ENCODE measurements around the gene CLCN1.

CLCN1 gene

GRCh38 chr7:143372070-143372469 lies 56.2 kb downstream of the CLCN1 start:
- peaks cover 56% of the 10 kb centered on the region for H3K4me1 Mint-ChIP-seq (ENCODE audit: low read depth)
- peak overlapping the region; percentile 53 for H3K27ac Mint-ChIP-seq
- no peak overlapping the region for H3K4me3 Mint-ChIP-seq
- no peaks in the 10 kb centered on the region for H3K36me3 Mint-ChIP-seq (ENCODE audit: low read depth)
- intact Hi-C loops (cut with micrococcal nuclease) = loop anchor here (5.0 kb wide), 1 partner anchor 60 kb away; no protein-coding TSS in a partner anchor
- H3K9me3 Mint-ChIP-seq = no peaks in the 10 kb centered on the region
- H3K27me3 Mint-ChIP-seq = no peaks in the 10 kb centered on the region

- intact Hi-C loops (cut with micrococcal nuclease) = loop anchor here (5.0 kb wide), 1 partner anchor 61 kb away; no protein-coding TSS in a partner anchor
- no peaks in the 10 kb centered on the region for H3K36me3 Mint-ChIP-seq (ENCODE audit: low read depth)
- no peak overlapping the region for H3K4me3 Mint-ChIP-seq
- no peaks in the 10 kb centered on the region for H3K27me3 Mint-ChIP-seq
- H3K9me3 Mint-ChIP-seq = no peaks in the 10 kb centered on the region
- peaks cover 60% of the 10 kb centered on the region for H3K4me1 Mint-ChIP-seq (ENCODE audit: low read depth)
- H3K27ac Mint-ChIP-seq = peak overlapping the region; percentile 35
Measured at GRCh38 chr7:143373255-143373794, 57.4 kb downstream of the CLCN1 start.

GRCh38 chr7:143374561-143374960 lies 58.6 kb downstream of the CLCN1 start:
- H3K9me3 Mint-ChIP-seq = no peaks in the 10 kb centered on the region
- no peaks in the 10 kb centered on the region for H3K36me3 Mint-ChIP-seq (ENCODE audit: low read depth)
- no peaks in the 10 kb centered on the region for H3K27me3 Mint-ChIP-seq
- intact Hi-C loops (cut with micrococcal nuclease) = loop anchor here (5.0 kb wide), 1 partner anchor 62 kb away; no protein-coding TSS in a partner anchor
- H3K4me1 Mint-ChIP-seq (ENCODE audit: low read depth) = peaks cover 72% of the 10 kb centered on the region
- H3K27ac Mint-ChIP-seq = peak overlapping the region; percentile 39
- H3K4me3 Mint-ChIP-seq = peak overlapping the region; percentile 25

- H3K4me1 Mint-ChIP-seq (ENCODE audit: low read depth) = peaks cover 76% of the 10 kb centered on the region
- no peaks in the 10 kb centered on the region for H3K9me3 Mint-ChIP-seq
- H3K36me3 Mint-ChIP-seq (ENCODE audit: low read depth) = no peaks in the 10 kb centered on the region
- intact Hi-C loops (cut with micrococcal nuclease) = no loop called here
- H3K4me3 Mint-ChIP-seq = no peak overlapping the region
- H3K27ac Mint-ChIP-seq = peak overlapping the region; percentile 39
- H3K27me3 Mint-ChIP-seq = no peaks in the 10 kb centered on the region
Measured at GRCh38 chr7:143375298-143376034, 59.6 kb downstream of the CLCN1 start.

GRCh38 chr7:143376396-143376795 lies 60.5 kb downstream of the CLCN1 start:
- no peaks in the 10 kb centered on the region for H3K36me3 Mint-ChIP-seq (ENCODE audit: low read depth)
- no peak overlapping the region for H3K4me3 Mint-ChIP-seq
- H3K27me3 Mint-ChIP-seq = no peaks in the 10 kb centered on the region
- H3K4me1 Mint-ChIP-seq (ENCODE audit: low read depth) = peaks cover 76% of the 10 kb centered on the region
- intact Hi-C loops (cut with micrococcal nuclease) = no loop called here
- no peaks in the 10 kb centered on the region for H3K9me3 Mint-ChIP-seq
- H3K27ac Mint-ChIP-seq = peak overlapping the region; percentile 39

GRCh38 chr7:143379611-143380259 lies 63.8 kb downstream of the CLCN1 start:
- Mint-ChIP-seq H3K27me3 (no peaks in the 10 kb centered on the region), H3K4me3 (no peak overlapping the region), H3K36me3 (ENCODE audit: low read depth) (no peaks in the 10 kb centered on the region), H3K9me3 (no peaks in the 10 kb centered on the region), H3K4me1 (ENCODE audit: low read depth) (peaks cover 60% of the 10 kb centered on the region), H3K27ac (peak overlapping the region; percentile 93)
- intact Hi-C loops (cut with micrococcal nuclease) = loop anchor here (2.0 kb wide), 2 partner anchors 31 to 139 kb away; no protein-coding TSS in a partner anchor

- Mint-ChIP-seq H3K4me3 (no peak overlapping the region), H3K36me3 (ENCODE audit: low read depth) (no peaks in the 10 kb centered on the region), H3K9me3 (no peaks in the 10 kb centered on the region), H3K27me3 (no peaks in the 10 kb centered on the region), H3K4me1 (ENCODE audit: low read depth) (peaks cover 55% of the 10 kb centered on the region), H3K27ac (peak overlapping the region; percentile 93)
- intact Hi-C loops (cut with micrococcal nuclease) = loop anchor here (2.0 kb wide), 2 partner anchors 31 to 139 kb away; no protein-coding TSS in a partner anchor
Measured at GRCh38 chr7:143380260-143380645, 64.3 kb downstream of the CLCN1 start.

GRCh38 chr7:143380646-143381426 lies 64.9 kb downstream of the CLCN1 start, which contains the start of gene ZYX:
Gene ZYX, plus strand, starts transcription at chr7:143381345. Its CDS starts 227 bp downstream, at chr7:143381572.
- H3K27me3 Mint-ChIP-seq = no peaks in the 10 kb centered on the region
- peak within 1 kb of the TSS; percentile 93 for H3K27ac Mint-ChIP-seq
- no peak within 1 kb of the TSS for H3K4me3 Mint-ChIP-seq
- H3K36me3 Mint-ChIP-seq (ENCODE audit: low read depth) = no peaks in the 10 kb centered on the region
- peaks cover 49% of the 10 kb centered on the region for H3K4me1 Mint-ChIP-seq (ENCODE audit: low read depth)
- no peaks in the 10 kb centered on the region for H3K9me3 Mint-ChIP-seq
- intact Hi-C loops (cut with micrococcal nuclease) = loop anchor here (2.0 kb wide), 2 partner anchors 30 to 140 kb away; no protein-coding TSS in a partner anchor

GRCh38 chr7:143381427-143382125 lies 65.7 kb downstream of the CLCN1 start:
- H3K4me1 Mint-ChIP-seq (ENCODE audit: low read depth) = peaks cover 41% of the 10 kb centered on the region
- H3K27me3 Mint-ChIP-seq = no peaks in the 10 kb centered on the region
- intact Hi-C loops (cut with micrococcal nuclease) = loop anchor here (2.0 kb wide), 2 partner anchors 29 to 141 kb away; no protein-coding TSS in a partner anchor
- no peaks in the 10 kb centered on the region for H3K36me3 Mint-ChIP-seq (ENCODE audit: low read depth)
- peak overlapping the region; percentile 93 for H3K27ac Mint-ChIP-seq
- H3K4me3 Mint-ChIP-seq = no peak overlapping the region
- H3K9me3 Mint-ChIP-seq = no peaks in the 10 kb centered on the region

- Mint-ChIP-seq H3K36me3 (ENCODE audit: low read depth) (no peaks in the 10 kb centered on the region), H3K4me1 (ENCODE audit: low read depth) (peaks cover 35% of the 10 kb centered on the region), H3K4me3 (no peak overlapping the region), H3K27me3 (no peaks in the 10 kb centered on the region), H3K9me3 (no peaks in the 10 kb centered on the region), H3K27ac (peak overlapping the region; percentile 93)
- intact Hi-C loops (cut with micrococcal nuclease) = no loop called here
Measured at GRCh38 chr7:143382126-143382790, 66.3 kb downstream of the CLCN1 start.

- H3K4me3 Mint-ChIP-seq = no peak overlapping the region
- no peaks in the 10 kb centered on the region for H3K27me3 Mint-ChIP-seq
- intact Hi-C loops (cut with micrococcal nuclease) = no loop called here
Measured at GRCh38 chr7:143382791-143383641, 67.1 kb downstream of the CLCN1 start.

GRCh38 chr7:143383642-143383957 lies 67.7 kb downstream of the CLCN1 start:
- H3K4me3 Mint-ChIP-seq = no peak overlapping the region
- H3K27ac Mint-ChIP-seq = peak overlapping the region; percentile 93
- no peaks in the 10 kb centered on the region for H3K9me3 Mint-ChIP-seq
- peaks cover 36% of the 10 kb centered on the region for H3K4me1 Mint-ChIP-seq (ENCODE audit: low read depth)
- H3K36me3 Mint-ChIP-seq (ENCODE audit: low read depth) = no peaks in the 10 kb centered on the region
- H3K27me3 Mint-ChIP-seq = no peaks in the 10 kb centered on the region
- intact Hi-C loops (cut with micrococcal nuclease) = no loop called here

More at GRCh38 chr7:143382791-143383641, 67.1 kb downstream of the CLCN1 start:
- H3K9me3 Mint-ChIP-seq = no peaks in the 10 kb centered on the region
- no peaks in the 10 kb centered on the region for H3K36me3 Mint-ChIP-seq (ENCODE audit: low read depth)
- peaks cover 36% of the 10 kb centered on the region for H3K4me1 Mint-ChIP-seq (ENCODE audit: low read depth)
- peak overlapping the region; percentile 93 for H3K27ac Mint-ChIP-seq
